Stomach (tissue), 9 donors: ENCODE data around the gene NAB2. TPM values are rescaled to one million over a fixed set of nuclear protein-coding genes. Genes with fewer than 3 reads are reported as not detected.
A peak's percentile ranks its signal among the peaks of the same experiment; 100 is the strongest.
"Not testable (repeated sequence)": the region's sequence is repeated elsewhere in the genome, so short reads cannot be mapped to it uniquely, and the experiment has no call there.

Experiments used
- DNase-seq, 2 donors: peaks; one replicate each; pipeline versions ENCODE4 v3.0.0 to v3.0.0-alpha.2; 2013 to 2019
- H3K27ac ChIP-seq, 5 donors: fragments of 200-600 bp in 4 of 5; sonication (generic) in 4 of 5; one replicate each; pipeline ENCODE4 v1.5.1; 2013 to 2019; ENCODE audit warnings: mild to moderate bottlenecking in 1 of 5, moderate library complexity in 1 of 5
- H3K27me3 ChIP-seq, 3 donors: fragments of 200-600 bp; sonication (generic); one replicate each; pipeline ENCODE4 v1.5.1; 2017 to 2019; ENCODE audit warnings: mixed run types in 1 of 3
- H3K36me3 ChIP-seq, 4 donors: fragments of 200-600 bp; sonication (generic); 1 replicate in 3 of 4; 2 replicates in 1 of 4; pipeline ENCODE4 v1.5.1; 2016 to 2019
- H3K4me1 ChIP-seq, 4 donors: fragments of 200-600 bp; sonication (generic); one replicate each; pipeline ENCODE4 v1.5.1; 2016 to 2019
- H3K4me3 ChIP-seq, 4 donors: fragments of 200-600 bp; sonication (generic) in 3 of 4; one replicate each; pipeline ENCODE4 v1.5.1; 2016 to 2019; ENCODE audit warnings: mild to moderate bottlenecking in 1 of 4
- H3K9me3 ChIP-seq, 4 donors: fragments of 200-600 bp; sonication (generic); one replicate each; pipeline ENCODE4 v1.5.1; 2016 to 2019
- EP300 ChIP-seq: sonication (generic); formaldehyde crosslinking; IDR thresholded peaks from one replicate; pipeline ENCODE4 v1.6.1; 2017; ENCODE audit warnings: antibody characterized with exemption
- POLR2A ChIP-seq, 4 donors: fragments of 450-650 bp; IDR thresholded peaks; one replicate each; pipeline ENCODE4 v1.6.1; 2016; ENCODE audit warnings: antibody characterized with exemption in 4 of 4, control low read depth in 2 of 4, mild to moderate bottlenecking in 1 of 4, moderate library complexity in 1 of 4
- POLR2AphosphoS5 ChIP-seq, 3 donors: sonication (generic); formaldehyde crosslinking; IDR thresholded peaks; one replicate each; pipeline ENCODE4 v1.6.1; 2016; ENCODE audit warnings: antibody characterized with exemption in 3 of 3
- WGBS, 5 donors: extraction: QIAGEN DNeasy Blood & Tissue Kit in 3 of 5; methylation state at CpG; one replicate each; pipeline versions ENCODE4 v1.1.5 to v1.1.7; 2013 to 2018; 5-methylcytosine and 5-hydroxymethylcytosine counted together
- intact Hi-C: fragments of 100-400 bp; cut with DNase I; formaldehyde crosslinking; loops from one replicate; pipeline ENCODE4 v1.15.1; 2023; ENCODE audit warnings: low total_unique reads
- polyA plus RNA-seq, 3 donors: library from polyadenylated mRNA; stranded (reverse); fragments of 200-250 nt; gene quantifications; one replicate each; pipeline ENCODE4 v1.2.3, GENCODE V29; 2013
- total RNA-seq, 5 donors: library from RNA; depleted of rRNA; stranded (reverse); fragments of >200 nt; gene quantifications; one replicate each; pipeline versions ENCODE4 v1.1.0 to v1.2.3, GENCODE V29; 2014 to 2016
- TF ChIP-seq, protein P1 (sequence below), 7 experiments: fragments of 450-650 bp in 4 of 7; fragments of 200-600 bp in 3 of 7; sonication (generic) in 3 of 7; IDR thresholded peaks; one replicate each; pipeline ENCODE4 v1.5.1; 2016 to 2019; ENCODE audit warnings: antibody characterized with exemption in 7 of 7, control low read depth in 2 of 7, mild to moderate bottlenecking in 1 of 7
- donor health status: healthy with polysubstance abuse.
- donor health status: Bipolar disorder and iron deficiency.
- donor health status: healthy.

The NAB2 gene
- total and polyA plus RNA-seq, 8 donors: 1.7 to 16.6 (median 12.1) TPM; not detected in 1

DNA sequence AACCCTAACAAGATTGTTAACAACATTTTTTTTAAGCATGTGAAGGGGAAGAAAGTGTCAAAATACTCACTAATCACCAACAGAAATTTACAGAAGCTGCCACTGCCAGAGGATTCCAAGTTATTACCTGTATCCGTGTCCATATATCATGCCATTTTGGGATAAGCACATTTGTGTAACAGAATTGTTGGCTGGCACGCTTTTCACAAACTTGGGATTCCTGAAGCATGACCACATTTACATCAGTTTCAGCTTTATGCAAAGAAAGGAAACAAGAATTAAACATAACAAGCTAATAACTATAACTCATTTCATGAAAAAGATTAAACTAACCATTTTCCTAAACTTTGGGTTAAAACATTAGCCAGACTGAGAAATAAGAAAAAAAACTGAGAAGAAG is 16.3 kb upstream of the NAB2 start:
- peak overlapping the region in 2 of 5 donors; percentile 17 to 68 for H3K27ac ChIP-seq
- DNase-seq: no peak
- H3K4me3 ChIP-seq: no peak overlapping the region
- no peak for TF ChIP-seq POLR2A (IDR thresholded peaks at IDR 0.05)
- TF ChIP-seq, protein P1, sequence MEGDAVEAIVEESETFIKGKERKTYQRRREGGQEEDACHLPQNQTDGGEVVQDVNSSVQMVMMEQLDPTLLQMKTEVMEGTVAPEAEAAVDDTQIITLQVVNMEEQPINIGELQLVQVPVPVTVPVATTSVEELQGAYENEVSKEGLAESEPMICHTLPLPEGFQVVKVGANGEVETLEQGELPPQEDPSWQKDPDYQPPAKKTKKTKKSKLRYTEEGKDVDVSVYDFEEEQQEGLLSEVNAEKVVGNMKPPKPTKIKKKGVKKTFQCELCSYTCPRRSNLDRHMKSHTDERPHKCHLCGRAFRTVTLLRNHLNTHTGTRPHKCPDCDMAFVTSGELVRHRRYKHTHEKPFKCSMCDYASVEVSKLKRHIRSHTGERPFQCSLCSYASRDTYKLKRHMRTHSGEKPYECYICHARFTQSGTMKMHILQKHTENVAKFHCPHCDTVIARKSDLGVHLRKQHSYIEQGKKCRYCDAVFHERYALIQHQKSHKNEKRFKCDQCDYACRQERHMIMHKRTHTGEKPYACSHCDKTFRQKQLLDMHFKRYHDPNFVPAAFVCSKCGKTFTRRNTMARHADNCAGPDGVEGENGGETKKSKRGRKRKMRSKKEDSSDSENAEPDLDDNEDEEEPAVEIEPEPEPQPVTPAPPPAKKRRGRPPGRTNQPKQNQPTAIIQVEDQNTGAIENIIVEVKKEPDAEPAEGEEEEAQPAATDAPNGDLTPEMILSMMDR (IDR thresholded peaks at IDR 0.05): no peak
- TF ChIP-seq EP300: no peak
- no peak for TF ChIP-seq POLR2AphosphoS5 (IDR thresholded peaks at IDR 0.05)
- intact Hi-C loops: no loop called here
- WGBS, 5 donors: 63 to 89% (median 80%) methylated on average over 2 of the region's 2 CpGs
- H3K27me3 ChIP-seq: no peaks in the 10 kb centered on the region
- H3K36me3 ChIP-seq: peaks cover 0 to 35% (median 28%) of the 10 kb centered on the region in 4 donors
- H3K4me1 ChIP-seq: peaks cover 3 to 35% (median 18%) of the 10 kb centered on the region in 4 donors
- H3K9me3 ChIP-seq: no peaks in the 10 kb centered on the region

DNA sequence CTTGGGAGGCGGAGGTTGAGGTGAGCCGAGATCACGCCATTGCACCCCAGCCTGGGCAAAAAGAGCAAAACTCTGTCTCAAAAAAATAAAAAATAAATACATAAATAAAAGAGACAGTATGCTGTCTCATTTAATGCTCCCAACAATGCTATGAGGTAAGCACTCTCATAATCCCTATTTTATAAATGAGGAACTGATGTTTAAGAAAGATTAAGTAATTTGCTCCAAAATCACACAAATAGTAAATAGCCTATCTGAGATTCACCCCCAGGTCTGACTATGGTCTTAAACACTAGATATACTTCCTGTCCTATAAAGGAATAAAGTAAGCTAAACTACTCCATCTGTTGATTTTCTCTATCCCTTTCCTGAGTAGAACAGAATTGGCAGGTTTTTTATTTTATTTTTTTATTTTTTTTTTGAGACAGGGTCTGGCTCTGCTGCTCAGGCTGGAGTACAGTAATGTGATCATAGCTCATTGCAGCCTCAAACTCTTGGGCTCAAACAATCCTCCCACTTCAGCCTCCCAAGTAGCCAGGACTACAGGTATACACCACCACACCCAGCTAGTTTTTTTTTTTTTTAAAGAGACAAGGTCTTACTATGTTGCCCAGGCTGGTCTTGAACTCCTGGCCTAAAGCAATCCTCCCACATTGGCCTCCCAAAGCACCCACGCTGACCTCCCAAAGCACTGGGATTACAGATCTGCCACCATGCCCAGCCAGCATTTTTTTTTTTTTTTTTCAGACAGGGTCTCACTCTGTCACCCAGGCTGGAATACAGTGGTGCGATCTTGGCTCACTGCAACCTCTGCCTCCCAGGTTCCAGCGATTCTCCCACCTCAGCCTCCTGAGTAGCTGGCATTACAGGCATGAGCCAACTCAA is 15.1 kb upstream of the NAB2 start:
- Histone ChIP-seq H3K36me3 (peaks cover 0 to 26% (median 21%) of the 10 kb centered on the region in 4 donors), H3K27ac (peak overlapping the region in 2 of 5 donors; percentile 55 to 68), H3K4me1 (peaks cover 11 to 41% (median 24%) of the 10 kb centered on the region in 4 donors)
- H3K4me3 ChIP-seq, intact Hi-C loops, DNase-seq, H3K9me3 ChIP-seq, H3K27me3 ChIP-seq: not testable (repeated sequence)
- 89 to 100% (median 96%) methylated on average over 6 of the region's 6 CpGs for WGBS, 5 donors

DNA sequence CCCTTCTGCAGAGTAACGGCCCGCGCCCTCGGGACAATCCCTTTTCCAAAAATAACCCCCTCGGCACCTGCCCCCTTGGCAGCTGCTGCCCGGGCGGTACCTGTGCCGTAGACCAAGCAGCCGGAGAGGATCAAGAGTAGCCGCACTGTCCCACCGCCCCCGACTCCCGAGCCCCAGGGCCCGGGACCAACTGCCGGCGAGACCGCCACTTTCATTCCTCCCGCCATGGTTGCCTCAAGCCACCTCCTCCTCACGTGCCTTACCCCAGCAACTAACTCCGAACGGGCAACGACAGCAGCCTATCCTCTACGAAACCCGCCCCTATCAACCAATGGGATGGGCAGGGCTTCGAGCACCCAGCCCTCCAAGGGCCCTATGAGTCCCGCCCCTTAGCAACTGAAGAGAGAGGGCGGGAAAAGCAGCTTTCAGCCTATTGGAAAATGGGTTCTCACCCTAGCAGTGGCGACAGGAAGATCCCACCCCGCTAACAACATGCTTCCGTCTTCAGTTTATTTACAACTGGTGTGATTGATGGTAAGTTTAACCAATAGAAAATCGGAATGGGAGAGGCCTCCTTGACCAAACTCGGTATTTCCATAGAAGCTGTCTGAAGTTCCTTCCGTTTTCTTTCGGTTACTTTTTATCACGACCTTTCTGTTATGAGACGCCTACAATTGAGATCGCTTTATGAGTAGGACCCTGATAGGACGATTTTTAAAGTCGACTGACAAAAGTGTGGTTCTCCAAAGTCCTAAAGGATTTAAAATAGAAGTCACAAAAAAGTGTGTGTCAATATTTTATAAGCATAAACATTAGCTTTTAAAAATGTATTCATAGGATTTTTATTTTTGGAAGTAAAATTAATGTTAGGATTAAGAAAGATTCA is 10.2 kb upstream of the NAB2 start, which contains the start of gene NEMP1:
Gene NEMP1, minus strand, starts transcription at position 273 of the 886 bp plus-strand sequence. Its CDS starts 46 bp downstream, at position 227.
- Histone ChIP-seq H3K4me1 (peaks cover 12 to 31% (median 19%) of the 10 kb centered on the region in 4 donors), H3K27me3 (no peaks in the 10 kb centered on the region), H3K27ac (peak within 1 kb of the TSS; percentile 34 to 87 (median 85)), H3K36me3 (no peaks in the 10 kb centered on the region), H3K4me3 (peak within 1 kb of the TSS; percentile 55 to 95 (median 77)), H3K9me3 (no peaks in the 10 kb centered on the region)
- intact Hi-C loops: no loop called here
- DNase-seq: peak; percentile 96 to 100
- TF ChIP-seq POLR2A (IDR thresholded peaks at IDR 0.05) (no peak), POLR2AphosphoS5 (IDR thresholded peaks at IDR 0.05) (peak in 2 of 3 donors; percentile 2 to 90)
- WGBS, 5 donors: 0 to 1% (median 0%) methylated on average over 20 to 39 of the region's 39 CpGs

DNA sequence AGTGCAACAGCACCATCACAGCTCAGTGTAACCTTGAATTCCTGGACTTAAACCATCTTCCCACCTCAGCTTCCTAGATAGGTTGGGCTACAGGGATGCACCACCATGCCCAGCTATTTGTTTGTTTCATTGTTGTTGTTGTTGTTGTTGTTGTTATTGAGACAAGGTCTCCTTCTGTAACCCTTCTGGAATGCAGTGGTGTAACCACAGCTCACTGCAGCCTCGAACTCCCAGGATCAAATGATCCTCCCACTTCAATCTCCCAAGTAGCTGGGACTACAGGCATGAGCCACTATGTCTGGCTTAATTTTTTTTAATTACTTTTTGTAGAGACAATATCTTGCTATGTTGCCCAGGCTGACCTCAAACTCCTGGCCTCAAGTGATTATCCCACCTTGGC is 9.1 kb upstream of the NAB2 start:
- Histone ChIP-seq H3K9me3 (no peaks in the 10 kb centered on the region), H3K4me3 (no peak overlapping the region)
- WGBS, 5 donors: 75 to 100% (median 80%) methylated on average over 1 of the region's 1 CpG

More for the DNA sequence above, 9.1 kb upstream of the NAB2 start:
- TF ChIP-seq POLR2AphosphoS5 (IDR thresholded peaks at IDR 0.05) (no peak), POLR2A (IDR thresholded peaks at IDR 0.05) (no peak), EP300 (no peak)
- TF ChIP-seq, protein P1 (IDR thresholded peaks at IDR 0.05): no peak
- DNase-seq: no peak
- Histone ChIP-seq H3K4me1 (peaks cover 12 to 30% (median 19%) of the 10 kb centered on the region in 4 donors), H3K27me3 (no peaks in the 10 kb centered on the region), H3K27ac (peak overlapping the region; percentile 42 to 87 (median 84)), H3K36me3 (no peaks in the 10 kb centered on the region)
- intact Hi-C loops: no loop called here
